22Rv1 (cell line): ENCODE measurements around the gene ADGRL4.

Experiments
- CTCF ChIP-seq: fragments of 450-650 bp; IDR thresholded peaks from 2 replicates; pipeline ENCODE4 v1.5.1; 2017; ENCODE audit warnings: mild to moderate bottlenecking
- ZFX ChIP-seq: fragments of 450-650 bp; IDR thresholded peaks from 2 replicates; pipeline ENCODE4 v1.6.1; 2017; ENCODE audit warnings: antibody characterized with exemption, borderline replicate concordance

GRCh38 chr1:78884685-78885452 lies 121.7 kb downstream of the ADGRL4 start:
- TF ChIP-seq CTCF = no peak
- no peak for TF ChIP-seq ZFX
